ENCODE results near the gene BCLAF1. TPM values are rescaled to one million over a fixed set of nuclear protein-coding genes. Genes with fewer than 3 reads are reported as not detected.

The BCLAF1 gene
- total and polyA plus RNA-seq, 9 of the 15 experiments (the other 6 are each of a cell fraction or from before 2014, with no cell fraction given) = 65.4 to 286 (median 165) TPM

DNA sequence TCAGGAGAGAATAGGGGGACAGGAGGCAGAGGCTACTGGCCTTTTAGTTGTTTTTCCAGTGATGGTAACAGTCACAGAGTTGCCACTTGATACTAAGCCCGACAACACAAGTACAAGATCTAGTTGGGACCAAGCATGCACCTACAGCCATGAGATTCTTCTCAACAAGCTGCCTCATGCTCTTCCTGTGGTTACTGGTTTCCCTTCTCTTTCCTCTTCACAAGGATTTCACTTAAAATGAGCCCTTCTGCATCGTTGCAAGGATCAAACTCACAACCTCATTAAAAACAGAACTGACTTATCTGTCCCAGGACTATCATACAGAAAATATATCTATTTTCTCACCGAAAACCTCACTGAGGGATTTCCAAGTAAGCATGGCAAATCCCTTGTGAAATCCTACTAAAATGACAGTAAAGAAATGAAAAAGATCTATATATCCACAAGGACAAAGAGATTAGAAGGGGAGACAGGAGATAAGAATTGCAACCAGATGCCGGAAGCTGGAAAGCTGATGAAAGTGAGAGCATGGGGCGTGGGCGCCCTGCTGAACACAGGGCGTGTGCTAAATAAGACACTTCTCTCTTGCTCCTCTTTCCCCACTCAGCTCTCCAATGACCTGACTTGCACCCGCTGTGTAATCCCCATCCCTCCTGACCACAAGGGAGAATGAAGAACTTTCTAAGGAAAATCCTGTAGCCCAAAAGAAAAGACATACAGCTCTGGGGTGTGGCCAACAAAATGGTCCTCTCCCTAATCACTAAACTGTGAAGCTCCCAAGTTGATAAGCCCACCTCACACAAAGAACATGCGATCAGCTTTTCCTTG lies 53.0 kb downstream of the BCLAF1 start (continued):
- TF ChIP-seq, protein P1, sequence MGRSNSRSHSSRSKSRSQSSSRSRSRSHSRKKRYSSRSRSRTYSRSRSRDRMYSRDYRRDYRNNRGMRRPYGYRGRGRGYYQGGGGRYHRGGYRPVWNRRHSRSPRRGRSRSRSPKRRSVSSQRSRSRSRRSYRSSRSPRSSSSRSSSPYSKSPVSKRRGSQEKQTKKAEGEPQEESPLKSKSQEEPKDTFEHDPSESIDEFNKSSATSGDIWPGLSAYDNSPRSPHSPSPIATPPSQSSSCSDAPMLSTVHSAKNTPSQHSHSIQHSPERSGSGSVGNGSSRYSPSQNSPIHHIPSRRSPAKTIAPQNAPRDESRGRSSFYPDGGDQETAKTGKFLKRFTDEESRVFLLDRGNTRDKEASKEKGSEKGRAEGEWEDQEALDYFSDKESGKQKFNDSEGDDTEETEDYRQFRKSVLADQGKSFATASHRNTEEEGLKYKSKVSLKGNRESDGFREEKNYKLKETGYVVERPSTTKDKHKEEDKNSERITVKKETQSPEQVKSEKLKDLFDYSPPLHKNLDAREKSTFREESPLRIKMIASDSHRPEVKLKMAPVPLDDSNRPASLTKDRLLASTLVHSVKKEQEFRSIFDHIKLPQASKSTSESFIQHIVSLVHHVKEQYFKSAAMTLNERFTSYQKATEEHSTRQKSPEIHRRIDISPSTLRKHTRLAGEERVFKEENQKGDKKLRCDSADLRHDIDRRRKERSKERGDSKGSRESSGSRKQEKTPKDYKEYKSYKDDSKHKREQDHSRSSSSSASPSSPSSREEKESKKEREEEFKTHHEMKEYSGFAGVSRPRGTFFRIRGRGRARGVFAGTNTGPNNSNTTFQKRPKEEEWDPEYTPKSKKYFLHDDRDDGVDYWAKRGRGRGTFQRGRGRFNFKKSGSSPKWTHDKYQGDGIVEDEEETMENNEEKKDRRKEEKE (IDR thresholded peaks at IDR 0.05; ENCODE audit: borderline replicate concordance in 1 of 2, control insufficient read depth in 1 of 2, low read depth in 2 of 2, low read length in 1 of 2) = no peak
- TF ChIP-seq, protein P2, sequence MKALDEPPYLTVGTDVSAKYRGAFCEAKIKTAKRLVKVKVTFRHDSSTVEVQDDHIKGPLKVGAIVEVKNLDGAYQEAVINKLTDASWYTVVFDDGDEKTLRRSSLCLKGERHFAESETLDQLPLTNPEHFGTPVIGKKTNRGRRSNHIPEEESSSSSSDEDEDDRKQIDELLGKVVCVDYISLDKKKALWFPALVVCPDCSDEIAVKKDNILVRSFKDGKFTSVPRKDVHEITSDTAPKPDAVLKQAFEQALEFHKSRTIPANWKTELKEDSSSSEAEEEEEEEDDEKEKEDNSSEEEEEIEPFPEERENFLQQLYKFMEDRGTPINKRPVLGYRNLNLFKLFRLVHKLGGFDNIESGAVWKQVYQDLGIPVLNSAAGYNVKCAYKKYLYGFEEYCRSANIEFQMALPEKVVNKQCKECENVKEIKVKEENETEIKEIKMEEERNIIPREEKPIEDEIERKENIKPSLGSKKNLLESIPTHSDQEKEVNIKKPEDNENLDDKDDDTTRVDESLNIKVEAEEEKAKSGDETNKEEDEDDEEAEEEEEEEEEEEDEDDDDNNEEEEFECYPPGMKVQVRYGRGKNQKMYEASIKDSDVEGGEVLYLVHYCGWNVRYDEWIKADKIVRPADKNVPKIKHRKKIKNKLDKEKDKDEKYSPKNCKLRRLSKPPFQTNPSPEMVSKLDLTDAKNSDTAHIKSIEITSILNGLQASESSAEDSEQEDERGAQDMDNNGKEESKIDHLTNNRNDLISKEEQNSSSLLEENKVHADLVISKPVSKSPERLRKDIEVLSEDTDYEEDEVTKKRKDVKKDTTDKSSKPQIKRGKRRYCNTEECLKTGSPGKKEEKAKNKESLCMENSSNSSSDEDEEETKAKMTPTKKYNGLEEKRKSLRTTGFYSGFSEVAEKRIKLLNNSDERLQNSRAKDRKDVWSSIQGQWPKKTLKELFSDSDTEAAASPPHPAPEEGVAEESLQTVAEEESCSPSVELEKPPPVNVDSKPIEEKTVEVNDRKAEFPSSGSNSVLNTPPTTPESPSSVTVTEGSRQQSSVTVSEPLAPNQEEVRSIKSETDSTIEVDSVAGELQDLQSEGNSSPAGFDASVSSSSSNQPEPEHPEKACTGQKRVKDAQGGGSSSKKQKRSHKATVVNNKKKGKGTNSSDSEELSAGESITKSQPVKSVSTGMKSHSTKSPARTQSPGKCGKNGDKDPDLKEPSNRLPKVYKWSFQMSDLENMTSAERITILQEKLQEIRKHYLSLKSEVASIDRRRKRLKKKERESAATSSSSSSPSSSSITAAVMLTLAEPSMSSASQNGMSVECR (CRISPR knock-in tag; IDR thresholded peaks at IDR 0.05) = no peak
- no peak for TF ChIP-seq RAD21 (CRISPR knock-in tag; conservative IDR thresholded peaks at IDR 0.05 in 1 of 2, IDR thresholded peaks at IDR 0.05 in 1 of 2)
- TF ChIP-seq HMG20B (CRISPR knock-in tag; IDR thresholded peaks at IDR 0.05) = no peak
- peak; percentile 42; the same call in 1 of the 2 replicates for TF ChIP-seq RAD51 (IDR thresholded peaks at IDR 0.05; ENCODE audit: borderline replicate concordance, low read depth)
- TF ChIP-seq MEF2D (tag; conservative IDR thresholded peaks at IDR 0.05; ENCODE audit: low read depth) = no peak; the same call in 1 of the 2 replicates
- TF ChIP-seq, protein P3, sequence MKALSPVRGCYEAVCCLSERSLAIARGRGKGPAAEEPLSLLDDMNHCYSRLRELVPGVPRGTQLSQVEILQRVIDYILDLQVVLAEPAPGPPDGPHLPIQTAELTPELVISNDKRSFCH (CRISPR knock-in tag; IDR thresholded peaks at IDR 0.05) = no peak
- TF ChIP-seq, protein P3 (tag; IDR thresholded peaks at IDR 0.05) = no peak
- TF ChIP-seq GABPB2 (CRISPR knock-in tag; conservative IDR thresholded peaks at IDR 0.05) = no peak
